Astrocyte of the cerebellum (primary cell): Measurements from ENCODE around the gene CEP85.

Source experiments
- DNase-seq: peaks from one replicate; pipeline ENCODE4 v3.0.0-alpha.2; 2011; ENCODE audit warnings: low read depth
- H3K4me3 ChIP-seq: 2 replicates; pipeline ENCODE4 v1.5.1; 2011; ENCODE audit warnings: mild to moderate bottlenecking, low read depth, low read length, moderate library complexity
- CTCF ChIP-seq: IDR thresholded peaks from 2 replicates; pipeline ENCODE4 v1.5.1; 2012; ENCODE audit warnings: low read length, low read depth, moderate library complexity, mild to moderate bottlenecking; ENCODE audit errors: missing control alignments
- in situ Hi-C: cut with HindIII; loops from 2 replicates; pipeline ENCODE4 v1.10.0; 2017; ENCODE audit warnings: low sequenced_read_pairs

Gene CEP85

GRCh38 chr1:26287033-26287711, 53.2 kb downstream of the CEP85 start:
- no peak overlapping the region for H3K4me3 ChIP-seq
- no peak for DNase-seq
- TF ChIP-seq CTCF: no peak
- in situ Hi-C loops: no loop called here

DNA sequence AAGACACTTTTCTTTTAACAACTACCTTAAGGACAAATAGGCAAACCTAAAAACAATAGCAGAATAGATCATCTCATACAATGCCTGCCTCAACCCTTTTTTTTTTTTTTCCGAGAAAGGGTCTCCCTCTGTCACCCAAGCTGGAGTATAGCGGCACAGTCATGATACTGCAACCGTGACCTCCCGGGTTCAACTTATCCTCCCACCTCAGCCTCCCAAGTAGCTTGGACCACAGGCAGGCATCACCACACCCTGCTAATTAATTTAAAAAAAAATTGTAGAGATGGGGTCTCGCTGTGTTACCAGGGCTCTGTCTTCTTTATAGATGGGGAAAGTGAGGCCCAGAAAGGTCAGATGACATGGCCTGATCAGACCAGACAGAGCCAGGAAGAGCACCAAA, 53.8 kb downstream of the CEP85 start:
- no peak overlapping the region for H3K4me3 ChIP-seq
- TF ChIP-seq CTCF: no peak
- in situ Hi-C loops: no loop called here
- no peak for DNase-seq

DNA sequence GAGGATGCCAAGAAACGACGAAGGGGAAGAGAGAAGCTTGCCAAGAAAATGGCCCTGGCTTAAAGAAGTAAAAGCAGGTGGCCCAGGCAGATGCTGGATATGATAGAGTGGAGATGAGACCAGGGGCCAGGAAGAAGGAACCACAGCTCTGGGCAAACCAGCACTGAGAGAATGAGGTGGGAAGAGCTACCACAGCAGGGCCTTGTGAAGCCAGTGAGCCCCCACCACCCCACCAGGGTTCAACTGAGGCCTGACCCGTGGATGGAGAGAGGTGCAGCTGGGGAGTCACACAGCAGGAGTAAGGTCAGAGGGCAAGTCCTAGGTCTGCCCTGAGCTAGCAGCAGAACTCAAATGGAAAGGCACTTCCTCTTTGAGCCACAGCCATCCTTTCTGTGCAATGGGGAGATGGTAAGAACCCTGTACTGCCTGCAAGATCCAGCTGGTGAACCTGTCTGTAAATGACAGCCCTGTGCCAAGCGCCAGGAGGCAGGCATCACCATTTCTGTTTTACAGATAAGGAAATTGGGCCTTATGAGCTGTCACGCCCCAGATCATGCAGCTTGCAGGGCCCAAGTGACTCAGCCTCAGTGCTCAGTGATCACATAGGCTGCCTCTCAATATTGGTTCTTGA, 54.4 kb downstream of the CEP85 start:
- in situ Hi-C loops: no loop called here
- TF ChIP-seq CTCF: no peak
- H3K4me3 ChIP-seq: no peak overlapping the region
- no peak for DNase-seq

- no peak for DNase-seq
- TF ChIP-seq CTCF: no peak
- no peak overlapping the region for H3K4me3 ChIP-seq
- in situ Hi-C loops: no loop called here
Observed at GRCh38 chr1:26289158-26290059, 55.4 kb downstream of the CEP85 start.

GRCh38 chr1:26290122-26290881, 56.3 kb downstream of the CEP85 start:
- in situ Hi-C loops: no loop called here
- no peak for TF ChIP-seq CTCF
- no peak for DNase-seq
- no peak overlapping the region for H3K4me3 ChIP-seq

DNA sequence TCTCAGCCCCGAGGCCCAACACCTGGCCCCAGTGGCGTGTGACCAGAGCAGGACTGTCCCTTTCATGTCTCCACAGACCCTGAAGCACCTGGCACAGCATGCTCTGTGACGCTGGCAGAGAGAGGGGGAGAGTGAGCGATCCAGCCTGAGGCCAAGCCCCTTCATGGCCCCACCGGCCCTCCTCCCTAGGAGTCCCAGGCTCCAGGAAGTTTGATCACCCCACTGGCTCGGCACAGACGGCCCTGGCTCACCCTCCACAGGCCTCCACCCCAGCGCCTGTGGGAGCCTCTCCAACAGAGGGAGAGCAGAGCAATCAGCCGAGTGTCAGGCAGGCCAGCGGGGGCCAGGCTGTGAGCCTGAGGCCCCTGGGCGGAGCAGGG, 56.9 kb downstream of the CEP85 start:
- H3K4me3 ChIP-seq: no peak overlapping the region
- in situ Hi-C loops: no loop called here
- DNase-seq: no peak
- no peak for TF ChIP-seq CTCF
